H9 (cell line): ENCODE data around the gene TEX11. TPM values are rescaled to one million over a fixed set of nuclear protein-coding genes. Genes with fewer than 3 reads are reported as not detected.
"Not testable (repeated sequence)": the region's sequence is repeated elsewhere in the genome, so short reads cannot be mapped to it uniquely, and the experiment has no call there.

Experiments
- DNase-seq: peaks from one replicate; pipeline ENCODE4 v3.0.0-alpha.2; 2017
- H2AFZ ChIP-seq: one replicate; pipeline ENCODE4 v1.6.1; 2013; ENCODE audit warnings: mild to moderate bottlenecking, low read length, control low read depth, moderate library complexity
- H2AK5ac ChIP-seq: 2 replicates; pipeline ENCODE4 v1.6.1; 2013; ENCODE audit warnings: low read length, control low read depth, mixed read lengths; ENCODE audit not compliant: insufficient read length
- H2BK120ac ChIP-seq: one replicate; pipeline ENCODE4 v1.6.1; 2013; ENCODE audit warnings: low read depth, mild to moderate bottlenecking, low read length, control low read depth, inconsistent platforms; ENCODE audit not compliant: poor library complexity, severe bottlenecking
- H2BK12ac ChIP-seq: 2 replicates; pipeline ENCODE4 v1.6.1; 2013; ENCODE audit warnings: low read length, control low read depth, mixed read lengths, low read depth; ENCODE audit not compliant: insufficient read length
- H2BK15ac ChIP-seq: 2 replicates; pipeline ENCODE4 v1.6.1; 2013; ENCODE audit warnings: low read depth, low read length, control low read depth
- H2BK20ac ChIP-seq: one replicate; pipeline ENCODE4 v1.6.1; 2013; ENCODE audit warnings: low read depth, mild to moderate bottlenecking, low read length, control low read depth, inconsistent platforms; ENCODE audit not compliant: poor library complexity, severe bottlenecking
- H2BK5ac ChIP-seq: 2 replicates; pipeline ENCODE4 v1.6.1; 2013; ENCODE audit warnings: low read length, control low read depth, mixed read lengths; ENCODE audit not compliant: insufficient read length
- H3K14ac ChIP-seq: 2 replicates; pipeline ENCODE4 v1.6.1; 2013; ENCODE audit warnings: low read length, control low read depth; ENCODE audit not compliant: insufficient read depth
- H3K18ac ChIP-seq: 2 replicates; pipeline ENCODE4 v1.6.1; 2013; ENCODE audit warnings: low read depth, mild to moderate bottlenecking, mixed read lengths, low read length, control low read depth; ENCODE audit not compliant: insufficient read length
- H3K23ac ChIP-seq: 2 replicates; pipeline ENCODE4 v1.6.1; 2013; ENCODE audit warnings: low read length, control low read depth, mixed read lengths, low read depth; ENCODE audit not compliant: insufficient read length
- H3K23me2 ChIP-seq: 2 replicates; pipeline ENCODE4 v1.6.1; 2013; ENCODE audit warnings: low read depth, mild to moderate bottlenecking, mixed read lengths, low read length, control low read depth; ENCODE audit not compliant: insufficient read length, poor library complexity, severe bottlenecking
- H3K27ac ChIP-seq: 2 replicates; pipeline ENCODE4 v1.5.1; 2013; ENCODE audit warnings: low read length, control low read depth, mixed read lengths, low read depth; ENCODE audit not compliant: insufficient read length
- H3K27me3 ChIP-seq: 2 replicates; pipeline ENCODE4 v1.6.1; 2013; ENCODE audit warnings: low read length, control low read depth, inconsistent platforms; ENCODE audit not compliant: insufficient read depth
- H3K4ac ChIP-seq: 2 replicates; pipeline ENCODE4 v1.6.1; 2013; ENCODE audit warnings: low read depth, mild to moderate bottlenecking, control low read depth, inconsistent platforms, low read length, moderate library complexity
- H3K4me1 ChIP-seq: 2 replicates; pipeline ENCODE4 v1.6.1; 2013; ENCODE audit warnings: low read length, control low read depth, inconsistent platforms; ENCODE audit not compliant: insufficient read depth
- H3K4me2 ChIP-seq: 2 replicates; pipeline ENCODE4 v1.6.1; 2013; ENCODE audit warnings: low read length, control low read depth, mixed read lengths; ENCODE audit not compliant: insufficient read length, insufficient read depth
- H3K56ac ChIP-seq: 2 replicates; pipeline ENCODE4 v1.6.1; 2013; ENCODE audit warnings: low read depth, mild to moderate bottlenecking, mixed read lengths, low read length, control low read depth; ENCODE audit not compliant: insufficient read length
- H3K79me1 ChIP-seq: 2 replicates; pipeline ENCODE4 v1.6.1; 2013; ENCODE audit warnings: low read depth, mild to moderate bottlenecking, moderate library complexity, low read length, control low read depth, inconsistent platforms; ENCODE audit not compliant: insufficient read depth, poor library complexity, severe bottlenecking
- H3K79me2 ChIP-seq: 2 replicates; pipeline ENCODE4 v1.6.1; 2013; ENCODE audit warnings: low read length, control low read depth, inconsistent platforms; ENCODE audit not compliant: insufficient read depth
- H3K9ac ChIP-seq: 2 replicates; pipeline ENCODE4 v1.6.1; 2013; ENCODE audit warnings: low read length, control low read depth, mixed read lengths; ENCODE audit not compliant: insufficient read length; ENCODE audit errors: extremely low read depth
- H3K9me3 ChIP-seq: one replicate; pipeline ENCODE4 v1.6.1; 2013; ENCODE audit warnings: low read depth, low read length, inconsistent platforms; ENCODE audit not compliant: control insufficient read depth
- H3T11ph ChIP-seq: one replicate; pipeline ENCODE4 v1.6.1; 2013; ENCODE audit warnings: mild to moderate bottlenecking, low read length, control low read depth, inconsistent platforms
- H4K20me1 ChIP-seq: one replicate; pipeline ENCODE4 v1.6.1; 2013; ENCODE audit not compliant: control insufficient read depth, insufficient read length, insufficient read depth
- H4K5ac ChIP-seq: 2 replicates; pipeline ENCODE4 v1.6.1; 2013; ENCODE audit warnings: low read depth, mild to moderate bottlenecking, mixed read lengths, low read length, control low read depth; ENCODE audit not compliant: insufficient read length
- H4K8ac ChIP-seq: replicated peaks from 2 replicates; pipeline ENCODE4 v1.6.1; 2013; ENCODE audit warnings: low read length, control low read depth, mixed read lengths, low read depth; ENCODE audit not compliant: insufficient read length
- H4K91ac ChIP-seq: 2 replicates; pipeline ENCODE4 v1.6.1; 2013; ENCODE audit warnings: low read depth, mild to moderate bottlenecking, moderate library complexity, mixed read lengths, low read length, control low read depth; ENCODE audit not compliant: insufficient read length
- H3K27ac Mint-ChIP-seq, 3 experiments: 2 replicates in 2 of 3; 3 replicates in 1 of 3; pipeline ENCODE4 v1.8.0; 2020 to 2021; ENCODE audit warnings: mixed read lengths in 3 of 3, mild to moderate bottlenecking in 1 of 3, moderate library complexity in 1 of 3
- H3K27me3 Mint-ChIP-seq: 2 replicates; pipeline ENCODE4 v1.8.0; 2021; ENCODE audit warnings: low read depth, mild to moderate bottlenecking, moderate library complexity, mixed read lengths
- H3K36me3 Mint-ChIP-seq, 3 experiments: 2 replicates in 2 of 3; 3 replicates in 1 of 3; pipeline ENCODE4 v1.8.0; 2020 to 2021; ENCODE audit warnings: low read depth in 3 of 3, mixed read lengths in 3 of 3; ENCODE audit not compliant: insufficient read depth in 1 of 3
- H3K4me1 Mint-ChIP-seq, 2 experiments: 2 replicates each; pipeline ENCODE4 v1.8.0; 2020; ENCODE audit warnings: mixed read lengths in 2 of 2
- H3K4me3 Mint-ChIP-seq, 2 experiments: 2 replicates in 1 of 2; 3 replicates in 1 of 2; pipeline ENCODE4 v1.8.0; 2020 to 2021; ENCODE audit warnings: mild to moderate bottlenecking in 2 of 2, mixed read lengths in 2 of 2, moderate library complexity in 1 of 2
- H3K9me3 Mint-ChIP-seq, 2 experiments: 2 replicates in 1 of 2; 3 replicates in 1 of 2; pipeline ENCODE4 v1.8.0; 2020; ENCODE audit warnings: mild to moderate bottlenecking in 2 of 2, mixed read lengths in 2 of 2, moderate library complexity in 1 of 2
- CTCF ChIP-seq: fragments of 200-600 bp; sonication (generic); conservative IDR thresholded peaks from 3 replicates; pipeline ENCODE4 v1.8.0; 2021; ENCODE audit warnings: antibody characterized with exemption, mild to moderate bottlenecking
- WGBS: extraction: QIAGEN DNeasy Blood & Tissue Kit; methylation state at CpG from one replicate; pipeline ENCODE4 v1.1.7; 2013; ENCODE audit warnings: missing lambda C conversion rate, low lambda C conversion rate, mixed read lengths; ENCODE audit not compliant: insufficient read length; ENCODE audit errors: extremely low coverage; 5-methylcytosine and 5-hydroxymethylcytosine counted together
- total RNA-seq: library from RNA; stranded (reverse); gene quantifications from 2 replicates; pipeline ENCODE4 v1.2.1, GENCODE V29; 2021

Gene TEX11
- total RNA-seq, 1 experiment from 2014 or later: 0.22 TPM

- H3K27ac ChIP-seq: no peak overlapping the region
- H2AFZ ChIP-seq: no peak overlapping the region
- H4K91ac ChIP-seq: no peak overlapping the region
- no peaks in the 10 kb centered on the region for H3K4me1 ChIP-seq
- no peak overlapping the region for H3K4ac ChIP-seq
- no peak overlapping the region for H3K4me2 ChIP-seq
- H3K9ac ChIP-seq: no peak overlapping the region
- H3K23me2 ChIP-seq: no peaks in the 10 kb centered on the region
- no peaks in the 10 kb centered on the region for H3K27me3 ChIP-seq
- no peaks in the 10 kb centered on the region; a peak in 1 of 7 replicates for H3K36me3 Mint-ChIP-seq
- H3K9me3 ChIP-seq: peaks cover 6% of the 10 kb centered on the region
- H2AK5ac ChIP-seq: no peak overlapping the region
- no peak for DNase-seq
- no peak overlapping the region for H2BK5ac ChIP-seq
- no peak overlapping the region for H2BK120ac ChIP-seq
- H3K18ac ChIP-seq: no peak overlapping the region
- no peak overlapping the region for H3K27ac Mint-ChIP-seq
- no peak overlapping the region for H3K56ac ChIP-seq
- no peak for TF ChIP-seq CTCF
- peaks cover 53 to 60% of the 10 kb centered on the region in 2 experiments for H3K9me3 Mint-ChIP-seq
- no peak overlapping the region for H3K23ac ChIP-seq
- H3K4me3 Mint-ChIP-seq: no peak overlapping the region
- no peak overlapping the region for H3K14ac ChIP-seq
- H2BK15ac ChIP-seq: no peak overlapping the region
- H3T11ph ChIP-seq: no peak overlapping the region
- H4K8ac ChIP-seq: no peak overlapping the region
- H3K79me2 ChIP-seq: no peaks in the 10 kb centered on the region
- H2BK12ac ChIP-seq: no peak overlapping the region
- H3K27me3 Mint-ChIP-seq: no peaks in the 10 kb centered on the region; the same call in 1 of the 2 replicates
- WGBS: no CpG with 5 or more reads among the region's 3 CpGs
- H3K79me1 ChIP-seq: no peaks in the 10 kb centered on the region
- H4K5ac ChIP-seq: no peak overlapping the region
- H4K20me1 ChIP-seq: no peaks in the 10 kb centered on the region
- no peaks in the 10 kb centered on the region for H3K4me1 Mint-ChIP-seq
- H2BK20ac ChIP-seq: no peak overlapping the region
These were observed 214.0 kb downstream of the TEX11 start for GRCh38 chrX:70694339-70695122.

- H2BK20ac ChIP-seq, H2AK5ac ChIP-seq, H3K9ac ChIP-seq, H3K23ac ChIP-seq, H3K4me2 ChIP-seq, H3K4me1 Mint-ChIP-seq, H3K4ac ChIP-seq, H3K36me3 Mint-ChIP-seq, H3K27ac ChIP-seq, H3K23me2 ChIP-seq, H3K56ac ChIP-seq, H2BK120ac ChIP-seq, H3K9me3 ChIP-seq, H3K4me1 ChIP-seq, H2BK5ac ChIP-seq, H4K20me1 ChIP-seq, H2BK12ac ChIP-seq, H4K91ac ChIP-seq, H3T11ph ChIP-seq, H3K27me3 ChIP-seq, H3K79me1 ChIP-seq, DNase-seq, H2AFZ ChIP-seq, H3K18ac ChIP-seq, H4K5ac ChIP-seq, H3K27ac Mint-ChIP-seq, H2BK15ac ChIP-seq, H3K14ac ChIP-seq, H3K4me3 Mint-ChIP-seq, H3K27me3 Mint-ChIP-seq, H4K8ac ChIP-seq, H3K79me2 ChIP-seq: not testable (repeated sequence)
- H3K9me3 Mint-ChIP-seq: peaks cover 47 to 69% of the 10 kb centered on the region in 2 experiments
- no CpG with 5 or more reads among the region's 33 CpGs for WGBS
These were observed 229.1 kb downstream of the TEX11 start for GRCh38 chrX:70679455-70679854.
